ENCODE results near the gene THADA.

DNA sequence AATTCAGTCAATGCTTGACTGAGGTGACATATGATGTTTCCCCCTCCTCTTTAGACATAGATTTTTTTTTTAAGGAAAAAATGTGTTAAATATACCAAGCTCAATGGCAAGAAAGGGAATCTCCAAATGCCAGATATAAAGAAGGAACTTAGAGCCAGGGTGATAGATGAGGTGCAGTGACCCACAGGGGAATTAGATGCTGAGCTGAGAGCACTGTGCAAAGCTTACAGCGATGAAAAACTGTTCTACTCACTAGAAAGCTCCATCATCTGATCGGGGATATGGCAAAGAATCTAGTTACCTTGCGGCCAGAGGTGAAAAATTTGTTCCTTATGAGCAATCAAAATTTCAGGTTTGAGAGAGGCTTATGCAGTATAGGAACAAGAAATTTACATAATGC is 218.5 kb downstream of the THADA start:
- TF ChIP-seq, protein P1, sequence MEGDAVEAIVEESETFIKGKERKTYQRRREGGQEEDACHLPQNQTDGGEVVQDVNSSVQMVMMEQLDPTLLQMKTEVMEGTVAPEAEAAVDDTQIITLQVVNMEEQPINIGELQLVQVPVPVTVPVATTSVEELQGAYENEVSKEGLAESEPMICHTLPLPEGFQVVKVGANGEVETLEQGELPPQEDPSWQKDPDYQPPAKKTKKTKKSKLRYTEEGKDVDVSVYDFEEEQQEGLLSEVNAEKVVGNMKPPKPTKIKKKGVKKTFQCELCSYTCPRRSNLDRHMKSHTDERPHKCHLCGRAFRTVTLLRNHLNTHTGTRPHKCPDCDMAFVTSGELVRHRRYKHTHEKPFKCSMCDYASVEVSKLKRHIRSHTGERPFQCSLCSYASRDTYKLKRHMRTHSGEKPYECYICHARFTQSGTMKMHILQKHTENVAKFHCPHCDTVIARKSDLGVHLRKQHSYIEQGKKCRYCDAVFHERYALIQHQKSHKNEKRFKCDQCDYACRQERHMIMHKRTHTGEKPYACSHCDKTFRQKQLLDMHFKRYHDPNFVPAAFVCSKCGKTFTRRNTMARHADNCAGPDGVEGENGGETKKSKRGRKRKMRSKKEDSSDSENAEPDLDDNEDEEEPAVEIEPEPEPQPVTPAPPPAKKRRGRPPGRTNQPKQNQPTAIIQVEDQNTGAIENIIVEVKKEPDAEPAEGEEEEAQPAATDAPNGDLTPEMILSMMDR (IDR thresholded peaks at IDR 0.05) = no peak
- TF ChIP-seq POLR2A (IDR thresholded peaks at IDR 0.05) = no peak
